Activated CD4-positive, alpha-beta T cell treated with anti-CD3 and anti-CD28 coated beads for 36 hours (primary cell): ENCODE results near the gene OLFML2B. TPM values are rescaled to one million over a fixed set of nuclear protein-coding genes. Genes with fewer than 3 reads are reported as not detected.

Experiments
- ATAC-seq: fragments of 200-7000 bp; cut with Tn5 transposase; one replicate; pipeline ENCODE4 v1.10.0; 2021; ENCODE audit warnings: mild to moderate bottlenecking, moderate library complexity
- CTCF ChIA-PET: fragments of 350-600 bp; sonication (Branson Sonifier 250); formaldehyde crosslinking; loops from one replicate; lab custom pipeline; 2021; ENCODE audit warnings: antibody characterized with exemption; lab: Charles Lee
- POLR2A ChIA-PET: fragments of 350-600 bp; sonication (Branson Sonifier 250); formaldehyde crosslinking; loops from one replicate; lab custom pipeline; 2021; ENCODE audit warnings: antibody characterized with exemption, inconsistent platforms; lab: Charles Lee
- DNase-seq: peaks from one replicate; pipeline ENCODE4 v3.0.0-alpha.2; 2020
- H3K27ac Mint-ChIP-seq: one replicate; pipeline ENCODE4 v1.8.0; 2021; ENCODE audit warnings: mixed read lengths
- H3K27me3 Mint-ChIP-seq: one replicate; pipeline ENCODE4 v1.8.0; 2021; ENCODE audit warnings: mixed read lengths
- H3K36me3 Mint-ChIP-seq: one replicate; pipeline ENCODE4 v1.8.0; 2021; ENCODE audit warnings: low read depth, mixed read lengths
- H3K4me1 Mint-ChIP-seq: one replicate; pipeline ENCODE4 v1.8.0; 2021; ENCODE audit warnings: mixed read lengths
- H3K4me3 Mint-ChIP-seq: one replicate; pipeline ENCODE4 v1.8.0; 2021; ENCODE audit warnings: mild to moderate bottlenecking, moderate library complexity, mixed read lengths
- H3K9me3 Mint-ChIP-seq: one replicate; pipeline ENCODE4 v1.8.0; 2021; ENCODE audit warnings: low read depth, mixed read lengths
- intact Hi-C, 2 experiments: fragments of 100-400 bp; cut with DNase I in 1 of 2; cut with micrococcal nuclease in 1 of 2; formaldehyde crosslinking; loops; one replicate each; pipeline versions ENCODE4 v1.14.2 to v1.15.1; 2022 to 2024; cut with DNase I, micrococcal nuclease
- total RNA-seq, 2 experiments: library from RNA; stranded (reverse); gene quantifications; one replicate each; pipeline ENCODE4 v1.2.3, GENCODE V29; 2021

The OLFML2B gene
- total RNA-seq, 2 experiments from 2014 or later, result 0.14 to 0.28 TPM

GRCh38 chr1:162035241-162035640 lies 11.6 kb upstream of the OLFML2B start:
- POLR2A ChIA-PET, result no interaction called here
- DNase-seq (peak; percentile 45), ATAC-seq (peak; percentile 21)
- no peak overlapping the region for H3K4me3 Mint-ChIP-seq
- H3K9me3 Mint-ChIP-seq, result no peaks in the 10 kb centered on the region
- H3K36me3 Mint-ChIP-seq, result no peaks in the 10 kb centered on the region
- CTCF ChIA-PET, result interaction anchor here (0.5 to 4.1 kb wide), 10 partner anchors 11 to 272 kb away, joined by 3 to 36 read pairs (median 4); partner anchors contain the start of gene OLFML2B
- peaks cover 4% of the 10 kb centered on the region for H3K27me3 Mint-ChIP-seq
- intact Hi-C loops, result loop anchor here (5.0 to 10.0 kb wide), 5 partner anchors 73 to 550 kb away; partner anchors contain the start of gene ATF6 (in 1 of the 2)
- no peak overlapping the region for H3K27ac Mint-ChIP-seq
- H3K4me1 Mint-ChIP-seq, result peaks cover 7% of the 10 kb centered on the region

GRCh38 chr1:162033428-162033827 lies 9.8 kb upstream of the OLFML2B start:
- DNase-seq (no peak), ATAC-seq (no peak)
- intact Hi-C loops, result loop anchor here (10.0 kb wide), 2 partner anchors 269 to 549 kb away; partner anchors contain the start of gene ATF6 (in 1 of the 2)
- ChIA-PET POLR2A (no interaction called here), CTCF (interaction anchor here (1.4 to 4.1 kb wide), 5 partner anchors 9 to 241 kb away, joined by 3 to 36 read pairs (median 7); partner anchors contain the start of gene OLFML2B)
- Mint-ChIP-seq H3K4me3 (no peak overlapping the region), H3K36me3 (no peaks in the 10 kb centered on the region), H3K27ac (no peak overlapping the region), H3K9me3 (no peaks in the 10 kb centered on the region), H3K4me1 (peaks cover 7% of the 10 kb centered on the region), H3K27me3 (peaks cover 9% of the 10 kb centered on the region)

- no peaks in the 10 kb centered on the region for H3K36me3 Mint-ChIP-seq
- no peak overlapping the region for H3K27ac Mint-ChIP-seq
- POLR2A ChIA-PET, result no interaction called here
- intact Hi-C loops, result loop anchor here (10.0 kb wide), 2 partner anchors 266 to 546 kb away; partner anchors contain the start of gene ATF6 (in 1 of the 2)
- CTCF ChIA-PET, result interaction anchor here (1.0 kb wide), 1 partner anchor 238 kb away, joined by 3 read pairs; no protein-coding TSS in a partner anchor
- H3K4me3 Mint-ChIP-seq, result no peak overlapping the region
- H3K9me3 Mint-ChIP-seq, result no peaks in the 10 kb centered on the region
- peaks cover 5% of the 10 kb centered on the region for H3K4me1 Mint-ChIP-seq
- no peak for ATAC-seq
- H3K27me3 Mint-ChIP-seq, result peaks cover 26% of the 10 kb centered on the region
- no peak for DNase-seq
Observed at GRCh38 chr1:162030759-162031280, 7.2 kb upstream of the OLFML2B start.

- H3K4me3 Mint-ChIP-seq, result no peak overlapping the region
- DNase-seq, result no peak
- CTCF ChIA-PET, result no interaction called here
Observed at GRCh38 chr1:162029157-162029556, 5.5 kb upstream of the OLFML2B start.

GRCh38 chr1:162028726-162029125 lies 5.1 kb upstream of the OLFML2B start:
- ChIA-PET CTCF (interaction anchor here (3.3 kb wide), 1 partner anchor 9 kb away, joined by 13 read pairs; no protein-coding TSS in a partner anchor), POLR2A (no interaction called here)
- Mint-ChIP-seq H3K27me3 (peaks cover 33% of the 10 kb centered on the region), H3K4me1 (peaks cover 4% of the 10 kb centered on the region), H3K27ac (no peak overlapping the region), H3K4me3 (no peak overlapping the region), H3K36me3 (no peaks in the 10 kb centered on the region), H3K9me3 (no peaks in the 10 kb centered on the region)
- ATAC-seq, result no peak
- DNase-seq, result no peak
- intact Hi-C loops, result no loop called here

More at GRCh38 chr1:162029157-162029556, 5.5 kb upstream of the OLFML2B start:
- POLR2A ChIA-PET, result no interaction called here
- Mint-ChIP-seq H3K9me3 (no peaks in the 10 kb centered on the region), H3K4me1 (peaks cover 4% of the 10 kb centered on the region), H3K27me3 (peaks cover 36% of the 10 kb centered on the region), H3K27ac (no peak overlapping the region), H3K36me3 (no peaks in the 10 kb centered on the region)
- intact Hi-C loops, result no loop called here
- no peak for ATAC-seq

- no peak for ATAC-seq
- Mint-ChIP-seq H3K36me3 (no peaks in the 10 kb centered on the region), H3K27me3 (peaks cover 41% of the 10 kb centered on the region), H3K4me3 (no peak overlapping the region), H3K9me3 (no peaks in the 10 kb centered on the region), H3K4me1 (peaks cover 4% of the 10 kb centered on the region), H3K27ac (no peak overlapping the region)
- intact Hi-C loops, result no loop called here
- no peak for DNase-seq
- ChIA-PET CTCF (interaction anchor here (1.6 to 3.3 kb wide), 2 partner anchors 10 to 14 kb away, joined by 5 to 13 read pairs; no protein-coding TSS in a partner anchor), POLR2A (no interaction called here)
Observed at GRCh38 chr1:162026881-162027280, 3.2 kb upstream of the OLFML2B start.

GRCh38 chr1:162025541-162025940 lies 1.9 kb upstream of the OLFML2B start:
- peaks cover 4% of the 10 kb centered on the region for H3K4me1 Mint-ChIP-seq
- ATAC-seq (no peak), DNase-seq (no peak)
- ChIA-PET CTCF (interaction anchor here (3.3 kb wide), 1 partner anchor 12 kb away, joined by 13 read pairs; no protein-coding TSS in a partner anchor), POLR2A (no interaction called here)
- no peaks in the 10 kb centered on the region for H3K9me3 Mint-ChIP-seq
- intact Hi-C loops, result no loop called here
- no peak overlapping the region for H3K4me3 Mint-ChIP-seq
- H3K27me3 Mint-ChIP-seq, result peaks cover 41% of the 10 kb centered on the region
- no peaks in the 10 kb centered on the region for H3K36me3 Mint-ChIP-seq
- H3K27ac Mint-ChIP-seq, result no peak overlapping the region

GRCh38 chr1:162023181-162023546 lies 505 bp downstream of the OLFML2B start:
- H3K36me3 Mint-ChIP-seq, result no peaks in the 10 kb centered on the region
- H3K4me3 Mint-ChIP-seq, result peak overlapping the region; percentile 78
- peaks cover 4% of the 10 kb centered on the region for H3K4me1 Mint-ChIP-seq
- DNase-seq (no peak), ATAC-seq (no peak)
- H3K27me3 Mint-ChIP-seq, result peaks cover 34% of the 10 kb centered on the region
- peak overlapping the region; percentile 40 for H3K27ac Mint-ChIP-seq
- CTCF ChIA-PET, result interaction anchor here (0.9 to 2.7 kb wide), 6 partner anchors 14 to 230 kb away, joined by 3 to 18 read pairs (median 5); no protein-coding TSS in a partner anchor
- intact Hi-C loops, result loop anchor here in 1 of 2 experiments (5.0 kb wide), 1 partner anchor 61 kb away; no protein-coding TSS in a partner anchor
- no peaks in the 10 kb centered on the region for H3K9me3 Mint-ChIP-seq
- POLR2A ChIA-PET, result no interaction called here

- ChIA-PET CTCF (interaction anchor here (2.7 kb wide), 1 partner anchor 14 kb away, joined by 10 read pairs; no protein-coding TSS in a partner anchor), POLR2A (no interaction called here)
- H3K36me3 Mint-ChIP-seq, result no peaks in the 10 kb centered on the region
- ATAC-seq (no peak), DNase-seq (no peak)
- no peaks in the 10 kb centered on the region for H3K9me3 Mint-ChIP-seq
- H3K27ac Mint-ChIP-seq, result no peak overlapping the region
- H3K27me3 Mint-ChIP-seq, result peaks cover 30% of the 10 kb centered on the region
- intact Hi-C loops, result loop anchor here in 1 of 2 experiments (5.0 kb wide), 1 partner anchor 60 kb away; no protein-coding TSS in a partner anchor
- peak overlapping the region; percentile 78 for H3K4me3 Mint-ChIP-seq
- peaks cover 4% of the 10 kb centered on the region for H3K4me1 Mint-ChIP-seq
Observed at GRCh38 chr1:162022626-162023025, 1.0 kb downstream of the OLFML2B start.

- CTCF ChIA-PET, result interaction anchor here (0.5 to 2.7 kb wide), 3 partner anchors 13 to 19 kb away, joined by 3 to 10 read pairs (median 5); no protein-coding TSS in a partner anchor
- Mint-ChIP-seq H3K4me3 (no peak overlapping the region), H3K36me3 (no peaks in the 10 kb centered on the region)
Observed at GRCh38 chr1:162021124-162021523, 2.5 kb downstream of the OLFML2B start.

GRCh38 chr1:162020150-162020549 lies 3.5 kb downstream of the OLFML2B start:
- POLR2A ChIA-PET, result no interaction called here
- peaks cover 4% of the 10 kb centered on the region for H3K4me1 Mint-ChIP-seq
- intact Hi-C loops, result loop anchor here in 1 of 2 experiments (5.0 kb wide), 1 partner anchor 58 kb away; no protein-coding TSS in a partner anchor
- H3K4me3 Mint-ChIP-seq, result no peak overlapping the region
- H3K36me3 Mint-ChIP-seq, result no peaks in the 10 kb centered on the region
- no peak overlapping the region for H3K27ac Mint-ChIP-seq
- CTCF ChIA-PET, result interaction anchor here (0.8 kb wide), 1 partner anchor 15 kb away, joined by 3 read pairs; no protein-coding TSS in a partner anchor
- H3K9me3 Mint-ChIP-seq, result no peaks in the 10 kb centered on the region
- H3K27me3 Mint-ChIP-seq, result peaks cover 15% of the 10 kb centered on the region
- no peak for DNase-seq
- no peak for ATAC-seq

More at GRCh38 chr1:162021124-162021523, 2.5 kb downstream of the OLFML2B start:
- peaks cover 4% of the 10 kb centered on the region for H3K4me1 Mint-ChIP-seq
- POLR2A ChIA-PET, result no interaction called here
- intact Hi-C loops, result loop anchor here in 1 of 2 experiments (5.0 kb wide), 1 partner anchor 59 kb away; no protein-coding TSS in a partner anchor
- ATAC-seq, result no peak
- DNase-seq, result no peak
- H3K9me3 Mint-ChIP-seq, result no peaks in the 10 kb centered on the region
- H3K27ac Mint-ChIP-seq, result no peak overlapping the region
- H3K27me3 Mint-ChIP-seq, result peaks cover 21% of the 10 kb centered on the region
